RWPE1 (cell line): Measurements from ENCODE around the gene RAD18.

Source experiments
- CTCF ChIA-PET: fragments of 350-600 bp; sonication (Branson Sonifier 250); formaldehyde crosslinking; extraction: SDS; loops from one replicate; lab custom pipeline; 2021; lab: Yijun Ruan, JAX
- POLR2A ChIA-PET: fragments of 400-600 bp; formaldehyde crosslinking; extraction: SDS; loops from one replicate; lab custom pipeline; 2020; ENCODE audit warnings: antibody characterized with exemption; ENCODE audit not compliant: low non-redundant PET; lab: Yijun Ruan, JAX
- DNase-seq: peaks from one replicate; pipeline ENCODE4 v3.0.0; 2012; ENCODE audit warnings: low spot score
- H3K27ac ChIP-seq: fragments of 450-650 bp; 2 replicates; pipeline ENCODE4 v1.5.1; 2017
- CTCF ChIP-seq: fragments of 450-650 bp; conservative IDR thresholded peaks from 2 replicates; pipeline ENCODE4 v1.5.1; 2017; ENCODE audit warnings: low read depth, mild to moderate bottlenecking

Gene RAD18

GRCh38 chr3:8964436-8965370 lies 1.4 kb upstream of the RAD18 start:
- TF ChIP-seq CTCF, result no peak
- POLR2A ChIA-PET, result no interaction called here
- H3K27ac ChIP-seq, result peak overlapping the region; percentile 75
- peak; percentile 83 for DNase-seq
- CTCF ChIA-PET, result interaction anchor here (1.2 kb wide), 1 partner anchor 337 kb away, joined by 3 read pairs; no protein-coding TSS in a partner anchor

- POLR2A ChIA-PET, result no interaction called here
- no peak overlapping the region for H3K27ac ChIP-seq
Observed at GRCh38 chr3:8962226-8962861, 928 bp downstream of the RAD18 start.

GRCh38 chr3:8959668-8960067 lies 3.6 kb downstream of the RAD18 start:
- POLR2A ChIA-PET, result no interaction called here
- TF ChIP-seq CTCF, result no peak
- no peak overlapping the region for H3K27ac ChIP-seq
- CTCF ChIA-PET, result interaction anchor here (0.7 kb wide), 1 partner anchor 456 kb away, joined by 4 read pairs; no protein-coding TSS in a partner anchor
- DNase-seq, result no peak

More at GRCh38 chr3:8962226-8962861, 928 bp downstream of the RAD18 start:
- no peak for DNase-seq
- TF ChIP-seq CTCF, result no peak
- CTCF ChIA-PET, result no interaction called here

GRCh38 chr3:8954938-8955763 lies 8.1 kb downstream of the RAD18 start:
- no peak for DNase-seq
- no peak overlapping the region for H3K27ac ChIP-seq
- ChIA-PET CTCF (no interaction called here), POLR2A (no interaction called here)
- no peak for TF ChIP-seq CTCF

GRCh38 chr3:8953313-8953712 lies 10.0 kb downstream of the RAD18 start:
- POLR2A ChIA-PET, result no interaction called here
- CTCF ChIA-PET, result interaction anchor here (0.7 kb wide), 1 partner anchor 173 kb away, joined by 5 read pairs; no protein-coding TSS in a partner anchor
- no peak for TF ChIP-seq CTCF
- DNase-seq, result no peak
- no peak overlapping the region for H3K27ac ChIP-seq

- no peak for DNase-seq
- POLR2A ChIA-PET, result no interaction called here
- no peak overlapping the region for H3K27ac ChIP-seq
- CTCF ChIA-PET, result no interaction called here
- TF ChIP-seq CTCF, result no peak
Observed at GRCh38 chr3:8952130-8952529, 11.1 kb downstream of the RAD18 start.
